IPS-20b (cell line): Measurements from ENCODE around the gene UBN2.
"Not testable (repeated sequence)": the region's sequence is repeated elsewhere in the genome, so short reads cannot be mapped to it uniquely, and the experiment has no call there.

Experiments used
- H3K27ac ChIP-seq: one replicate; pipeline ENCODE4 v1.5.1; 2013; ENCODE audit warnings: low read length
- H3K27me3 ChIP-seq: 2 replicates; pipeline ENCODE4 v1.6.1; 2013; ENCODE audit warnings: mild to moderate bottlenecking, low read length, inconsistent platforms; ENCODE audit not compliant: insufficient read depth
- H3K36me3 ChIP-seq: 2 replicates; pipeline ENCODE4 v1.6.1; 2013; ENCODE audit warnings: low read depth, mild to moderate bottlenecking, inconsistent platforms, low read length, moderate library complexity; ENCODE audit not compliant: insufficient read depth
- H3K4me1 ChIP-seq: 2 replicates; pipeline ENCODE4 v1.6.1; 2013; ENCODE audit warnings: mild to moderate bottlenecking, control low read depth, inconsistent platforms, low read length, moderate library complexity; ENCODE audit not compliant: insufficient read depth
- H3K4me3 ChIP-seq: 2 replicates; pipeline ENCODE4 v1.5.1; 2013; ENCODE audit warnings: mild to moderate bottlenecking, low read length, inconsistent platforms
- H3K9ac ChIP-seq: 2 replicates; pipeline ENCODE4 v1.6.1; 2013; ENCODE audit warnings: low read depth, mild to moderate bottlenecking, inconsistent platforms, low read length, moderate library complexity
- H3K9me3 ChIP-seq: 2 replicates; pipeline ENCODE4 v1.6.1; 2013; ENCODE audit warnings: mild to moderate bottlenecking, low read depth, low read length, inconsistent platforms; ENCODE audit not compliant: insufficient read depth

The UBN2 gene

GRCh38 chr7:139212133-139212532 is 18.9 kb upstream of the UBN2 start:
- no peak overlapping the region for H3K4me3 ChIP-seq
- no peak overlapping the region for H3K9ac ChIP-seq
- H3K36me3 ChIP-seq: no peaks in the 10 kb centered on the region
- H3K4me1 ChIP-seq: no peaks in the 10 kb centered on the region
- no peaks in the 10 kb centered on the region for H3K9me3 ChIP-seq
- no peaks in the 10 kb centered on the region for H3K27me3 ChIP-seq
- no peak overlapping the region for H3K27ac ChIP-seq

- not testable (repeated sequence) for H3K36me3 ChIP-seq, H3K9me3 ChIP-seq, H3K27me3 ChIP-seq, H3K4me3 ChIP-seq, H3K9ac ChIP-seq, H3K4me1 ChIP-seq, H3K27ac ChIP-seq
Observed at GRCh38 chr7:139213489-139213888, 17.5 kb upstream of the UBN2 start.

GRCh38 chr7:139218173-139218572 is 12.9 kb upstream of the UBN2 start:
- H3K9ac ChIP-seq: no peak overlapping the region
- H3K9me3 ChIP-seq: no peaks in the 10 kb centered on the region
- no peak overlapping the region for H3K27ac ChIP-seq
- no peak overlapping the region for H3K4me3 ChIP-seq
- no peaks in the 10 kb centered on the region for H3K36me3 ChIP-seq
- no peaks in the 10 kb centered on the region for H3K4me1 ChIP-seq
- H3K27me3 ChIP-seq: no peaks in the 10 kb centered on the region

GRCh38 chr7:139224219-139224618 is 6.8 kb upstream of the UBN2 start:
- no peak overlapping the region for H3K27ac ChIP-seq
- H3K36me3 ChIP-seq: no peaks in the 10 kb centered on the region
- H3K4me3 ChIP-seq: no peak overlapping the region
- no peak overlapping the region for H3K9ac ChIP-seq
- no peaks in the 10 kb centered on the region; the same call in 1 of the 2 replicates for H3K9me3 ChIP-seq
- H3K27me3 ChIP-seq: no peaks in the 10 kb centered on the region
- H3K4me1 ChIP-seq: no peaks in the 10 kb centered on the region

GRCh38 chr7:139224836-139225235 is 6.2 kb upstream of the UBN2 start:
- H3K9me3 ChIP-seq, H3K4me3 ChIP-seq, H3K36me3 ChIP-seq, H3K27me3 ChIP-seq, H3K4me1 ChIP-seq, H3K27ac ChIP-seq, H3K9ac ChIP-seq: not testable (repeated sequence)

- H3K9me3 ChIP-seq, H3K4me3 ChIP-seq, H3K27me3 ChIP-seq, H3K9ac ChIP-seq, H3K4me1 ChIP-seq, H3K36me3 ChIP-seq, H3K27ac ChIP-seq: not testable (repeated sequence)
Observed at GRCh38 chr7:139225286-139226157, 5.5 kb upstream of the UBN2 start.

GRCh38 chr7:139226158-139226515 is 4.9 kb upstream of the UBN2 start:
- not testable (repeated sequence) for H3K27ac ChIP-seq, H3K27me3 ChIP-seq, H3K36me3 ChIP-seq, H3K9me3 ChIP-seq, H3K4me1 ChIP-seq, H3K9ac ChIP-seq, H3K4me3 ChIP-seq

- H3K9me3 ChIP-seq, H3K4me3 ChIP-seq: not testable (repeated sequence)
Observed at GRCh38 chr7:139226988-139227488, 4.0 kb upstream of the UBN2 start.

GRCh38 chr7:139230023-139230422 is 1.0 kb upstream of the UBN2 start:
- no peaks in the 10 kb centered on the region for H3K27me3 ChIP-seq
- peaks cover 4% of the 10 kb centered on the region; the same call in 1 of the 2 replicates for H3K4me1 ChIP-seq
- H3K9me3 ChIP-seq: no peaks in the 10 kb centered on the region; the same call in 1 of the 2 replicates
- peak overlapping the region; percentile 69; the same call in 1 of the 2 replicates for H3K9ac ChIP-seq
- H3K4me3 ChIP-seq: peak overlapping the region; percentile 83
- no peaks in the 10 kb centered on the region for H3K36me3 ChIP-seq
- H3K27ac ChIP-seq: no peak overlapping the region

More at GRCh38 chr7:139226988-139227488, 4.0 kb upstream of the UBN2 start:
- H3K4me1 ChIP-seq, H3K27me3 ChIP-seq, H3K27ac ChIP-seq, H3K9ac ChIP-seq, H3K36me3 ChIP-seq: not testable (repeated sequence)

GRCh38 chr7:139230484-139230773 is 608 bp upstream of the UBN2 start:
- H3K9ac ChIP-seq: peak overlapping the region; percentile 69; the same call in 1 of the 2 replicates
- no peak overlapping the region for H3K27ac ChIP-seq
- H3K9me3 ChIP-seq: no peaks in the 10 kb centered on the region
- H3K27me3 ChIP-seq: no peaks in the 10 kb centered on the region
- H3K4me3 ChIP-seq: peak overlapping the region; percentile 83
- peaks cover 4% of the 10 kb centered on the region; the same call in 1 of the 2 replicates for H3K4me1 ChIP-seq
- H3K36me3 ChIP-seq: no peaks in the 10 kb centered on the region

- no peaks in the 10 kb centered on the region for H3K27me3 ChIP-seq
- no peak overlapping the region for H3K27ac ChIP-seq
- H3K9me3 ChIP-seq: no peaks in the 10 kb centered on the region
- peak overlapping the region; percentile 83 for H3K4me3 ChIP-seq
- no peaks in the 10 kb centered on the region for H3K36me3 ChIP-seq
- peaks cover 4% of the 10 kb centered on the region; the same call in 1 of the 2 replicates for H3K4me1 ChIP-seq
- H3K9ac ChIP-seq: peak overlapping the region; percentile 88; the same call in 1 of the 2 replicates
Observed at GRCh38 chr7:139231513-139232376, 708 bp downstream of the UBN2 start.

GRCh38 chr7:139232377-139232717 is 1.3 kb downstream of the UBN2 start:
- Histone ChIP-seq H3K27me3 (no peaks in the 10 kb centered on the region), H3K27ac (no peak overlapping the region), H3K36me3 (peaks cover 4% of the 10 kb centered on the region; the same call in 1 of the 2 replicates), H3K4me1 (peaks cover 4% of the 10 kb centered on the region; the same call in 1 of the 2 replicates), H3K9ac (peak overlapping the region; percentile 61; the same call in 1 of the 2 replicates), H3K9me3 (no peaks in the 10 kb centered on the region), H3K4me3 (peak overlapping the region; percentile 83)
